Measurements from ENCODE around the gene SLC35A5.
"Not testable (repeated sequence)": the region's sequence is repeated elsewhere in the genome, so short reads cannot be mapped to it uniquely, and the experiment has no call there.

DNA sequence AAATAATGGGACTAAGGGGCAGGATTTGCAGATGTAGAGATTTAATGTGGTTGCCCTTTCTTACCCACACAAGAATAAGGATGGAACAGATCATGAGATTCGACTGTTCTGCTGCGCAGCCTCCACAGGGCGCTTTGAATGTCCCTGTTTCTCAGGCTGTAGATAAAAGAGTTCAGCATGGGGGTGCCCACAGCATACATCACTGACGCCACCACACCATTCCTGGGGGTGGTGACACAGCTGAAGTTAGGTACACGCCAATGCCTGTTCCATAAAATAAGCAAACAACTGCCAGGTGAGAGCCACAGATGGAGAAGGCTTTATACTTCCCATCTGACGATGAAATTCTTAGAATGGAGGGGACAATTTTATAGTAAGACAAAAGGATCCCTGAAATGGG lies 37.7 kb upstream of the SLC35A5 start:
- TF ChIP-seq ZC3H10 (CRISPR knock-in tag; IDR thresholded peaks at IDR 0.05): not testable (repeated sequence)
- TF ChIP-seq, protein P1, sequence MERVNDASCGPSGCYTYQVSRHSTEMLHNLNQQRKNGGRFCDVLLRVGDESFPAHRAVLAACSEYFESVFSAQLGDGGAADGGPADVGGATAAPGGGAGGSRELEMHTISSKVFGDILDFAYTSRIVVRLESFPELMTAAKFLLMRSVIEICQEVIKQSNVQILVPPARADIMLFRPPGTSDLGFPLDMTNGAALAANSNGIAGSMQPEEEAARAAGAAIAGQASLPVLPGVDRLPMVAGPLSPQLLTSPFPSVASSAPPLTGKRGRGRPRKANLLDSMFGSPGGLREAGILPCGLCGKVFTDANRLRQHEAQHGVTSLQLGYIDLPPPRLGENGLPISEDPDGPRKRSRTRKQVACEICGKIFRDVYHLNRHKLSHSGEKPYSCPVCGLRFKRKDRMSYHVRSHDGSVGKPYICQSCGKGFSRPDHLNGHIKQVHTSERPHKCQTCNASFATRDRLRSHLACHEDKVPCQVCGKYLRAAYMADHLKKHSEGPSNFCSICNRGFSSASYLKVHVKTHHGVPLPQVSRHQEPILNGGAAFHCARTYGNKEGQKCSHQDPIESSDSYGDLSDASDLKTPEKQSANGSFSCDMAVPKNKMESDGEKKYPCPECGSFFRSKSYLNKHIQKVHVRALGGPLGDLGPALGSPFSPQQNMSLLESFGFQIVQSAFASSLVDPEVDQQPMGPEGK (CRISPR knock-in tag; IDR thresholded peaks at IDR 0.05; ENCODE audit: borderline replicate concordance): not testable (repeated sequence)

Measured in SK-N-SH treated with all-trans-retinoic acid at 6 μM for 48 hours (cell line).